ENCODE results near the gene PPIL6. TPM values are rescaled to one million over a fixed set of nuclear protein-coding genes. Genes with fewer than 3 reads are reported as not detected.

PPIL6 gene
- total and polyA plus RNA-seq, 5 donors, result 2.2 to 6.8 (median 3.7) TPM

DNA sequence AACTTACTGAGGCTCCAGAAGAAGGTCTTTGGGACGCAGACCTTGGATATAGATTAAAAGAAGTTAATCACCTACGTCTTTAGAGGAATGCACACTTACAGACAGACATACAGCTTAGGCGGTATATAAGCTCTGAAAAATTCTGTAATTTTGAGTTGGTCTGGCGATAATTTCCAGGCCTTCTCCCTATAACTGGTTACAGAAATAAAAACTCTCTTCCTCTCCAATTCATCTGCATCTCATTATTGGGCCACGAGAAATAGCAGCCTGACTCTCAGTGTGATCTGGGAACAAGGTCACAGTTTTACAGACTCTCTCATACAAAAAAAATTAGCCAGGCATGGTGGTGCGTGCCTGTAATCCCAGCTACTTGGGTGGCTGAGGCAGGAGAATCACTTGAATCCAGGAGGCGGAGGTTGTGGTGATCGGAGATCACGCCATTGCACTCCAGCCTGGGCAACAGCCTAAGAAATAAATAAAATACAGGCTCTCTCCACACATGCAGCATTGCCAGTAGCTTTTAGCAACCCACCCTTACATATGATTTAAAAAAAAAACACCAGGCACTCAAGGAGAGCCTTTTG, 37.9 kb upstream of the PPIL6 start:
- Histone ChIP-seq H3K4me3 (ENCODE audit: low read length) (no peak overlapping the region), H3K4me1 (ENCODE audit: control insufficient read depth, insufficient read depth, low read length) (peaks cover 11% of the 10 kb centered on the region), H3K27ac (ENCODE audit: low read length) (no peak overlapping the region), H3K27me3 (ENCODE audit: control insufficient read depth, insufficient read depth) (no peaks in the 10 kb centered on the region), H3K9me3 (ENCODE audit: control insufficient read depth, low read length) (no peaks in the 10 kb centered on the region)
- WGBS, result 93% methylated on average over 9 of the region's 9 CpGs
- intact Hi-C loops (cut with DNase I), result no loop called here
- ATAC-seq (no peak), DNase-seq (no peak)

DNA sequence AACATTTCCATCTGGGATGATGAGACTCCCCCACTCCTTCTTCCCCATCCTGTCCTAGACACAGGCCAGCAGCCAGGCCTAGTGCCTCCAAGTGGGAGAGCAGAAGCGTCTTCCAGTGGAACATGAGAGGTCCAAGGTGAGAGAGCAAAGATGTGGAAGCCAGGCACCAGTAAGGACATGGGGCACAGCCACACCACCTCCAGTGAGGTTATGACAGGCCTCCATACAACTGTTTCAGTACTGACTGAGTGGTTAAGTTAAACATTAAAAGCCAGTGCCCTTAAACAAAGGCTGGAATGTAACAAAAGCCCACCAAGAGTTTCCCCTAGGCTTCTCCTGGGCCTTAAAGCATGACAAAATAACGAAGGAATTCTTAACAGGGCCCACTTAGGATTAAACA, 37.3 kb upstream of the PPIL6 start:
- Histone ChIP-seq H3K27ac (ENCODE audit: low read length) (no peak overlapping the region), H3K4me3 (ENCODE audit: low read length) (no peak overlapping the region), H3K4me1 (ENCODE audit: control insufficient read depth, insufficient read depth, low read length) (peaks cover 11% of the 10 kb centered on the region), H3K9me3 (ENCODE audit: control insufficient read depth, low read length) (no peaks in the 10 kb centered on the region), H3K27me3 (ENCODE audit: control insufficient read depth, insufficient read depth) (no peaks in the 10 kb centered on the region)
- ATAC-seq, result no peak
- WGBS, result 70% methylated on average over 2 of the region's 2 CpGs
- no peak for DNase-seq
- intact Hi-C loops (cut with DNase I), result no loop called here

DNA sequence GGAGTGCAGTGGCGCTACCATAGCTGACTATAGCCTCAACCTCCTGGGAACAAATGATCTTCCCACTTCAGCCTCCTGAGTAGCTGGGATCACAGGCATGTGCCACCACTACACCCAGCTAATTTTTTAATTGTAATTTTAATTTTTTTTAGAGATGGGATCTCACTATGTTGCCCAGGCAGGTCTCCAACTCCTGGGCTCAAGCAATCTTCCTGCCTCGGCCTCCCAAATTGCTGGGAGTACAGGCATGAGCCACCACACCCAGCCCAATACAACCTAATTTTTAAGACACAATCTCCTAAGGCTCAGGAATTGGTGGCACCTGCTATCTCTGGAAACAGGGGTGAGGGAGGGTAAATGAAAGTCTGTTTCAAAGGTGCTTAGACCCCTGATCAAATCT, 36.8 kb upstream of the PPIL6 start:
- H3K27ac ChIP-seq (ENCODE audit: low read length), result no peak overlapping the region
- DNase-seq, result no peak
- WGBS, result 96% methylated on average over 2 of the region's 2 CpGs
- H3K9me3 ChIP-seq (ENCODE audit: control insufficient read depth, low read length), result no peaks in the 10 kb centered on the region
- no peak for ATAC-seq
- no peaks in the 10 kb centered on the region for H3K27me3 ChIP-seq (ENCODE audit: control insufficient read depth, insufficient read depth)
- H3K4me3 ChIP-seq (ENCODE audit: low read length), result no peak overlapping the region
- H3K4me1 ChIP-seq (ENCODE audit: control insufficient read depth, insufficient read depth, low read length), result peaks cover 10% of the 10 kb centered on the region
- intact Hi-C loops (cut with DNase I), result no loop called here

DNA sequence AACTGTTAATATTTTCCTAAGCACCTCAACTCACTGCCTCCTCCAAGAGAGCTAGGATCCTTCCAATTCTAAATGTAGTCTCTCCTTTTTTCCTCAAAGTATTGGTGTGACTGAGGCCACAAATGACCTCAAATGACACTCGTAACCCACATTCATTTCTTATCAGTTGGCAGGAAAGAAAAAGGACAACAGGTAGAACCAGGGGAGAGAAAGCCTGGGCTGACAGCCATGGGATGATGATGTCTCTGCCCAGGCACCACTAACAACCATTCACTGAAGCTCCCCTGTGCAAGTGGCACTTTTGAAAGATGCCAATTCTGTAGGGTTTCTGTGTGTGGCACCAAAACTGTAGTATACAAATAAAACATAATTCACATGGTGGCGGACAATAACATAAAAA, 35.2 kb upstream of the PPIL6 start:
- Histone ChIP-seq H3K9me3 (ENCODE audit: control insufficient read depth, low read length) (no peaks in the 10 kb centered on the region), H3K27ac (ENCODE audit: low read length) (no peak overlapping the region), H3K4me1 (ENCODE audit: control insufficient read depth, insufficient read depth, low read length) (peaks cover 4% of the 10 kb centered on the region), H3K27me3 (ENCODE audit: control insufficient read depth, insufficient read depth) (no peaks in the 10 kb centered on the region), H3K4me3 (ENCODE audit: low read length) (no peak overlapping the region)
- WGBS, result 78% methylated on average over 2 of the region's 2 CpGs
- intact Hi-C loops (cut with DNase I), result no loop called here
- ATAC-seq (no peak), DNase-seq (no peak)

DNA sequence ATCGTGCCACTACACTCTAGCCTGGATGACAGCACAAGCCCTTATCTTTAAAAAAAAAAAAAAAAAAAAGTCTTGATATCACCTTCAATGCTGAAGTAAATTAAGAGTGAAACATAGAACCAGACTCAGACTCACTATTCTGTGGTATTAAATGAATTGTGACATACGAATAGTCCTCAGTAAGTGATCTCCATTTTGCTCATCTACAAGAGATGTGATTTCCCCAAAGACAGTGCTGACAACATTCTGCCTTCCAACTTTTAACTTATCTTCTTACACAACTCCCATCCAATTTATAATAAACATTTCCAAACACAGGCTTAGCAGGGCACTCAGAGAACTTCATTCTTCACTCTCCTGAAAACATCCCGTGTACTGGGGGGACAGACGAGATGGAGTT, 34.6 kb upstream of the PPIL6 start:
- H3K27me3 ChIP-seq (ENCODE audit: control insufficient read depth, insufficient read depth), result no peaks in the 10 kb centered on the region
- no peaks in the 10 kb centered on the region for H3K9me3 ChIP-seq (ENCODE audit: control insufficient read depth, low read length)
- no peak overlapping the region for H3K4me3 ChIP-seq (ENCODE audit: low read length)
- DNase-seq, result no peak
- H3K4me1 ChIP-seq (ENCODE audit: control insufficient read depth, insufficient read depth, low read length), result peaks cover 4% of the 10 kb centered on the region
- no peak overlapping the region for H3K27ac ChIP-seq (ENCODE audit: low read length)
- 89% methylated on average over 4 of the region's 4 CpGs for WGBS
- no peak for ATAC-seq
- intact Hi-C loops (cut with DNase I), result no loop called here

DNA sequence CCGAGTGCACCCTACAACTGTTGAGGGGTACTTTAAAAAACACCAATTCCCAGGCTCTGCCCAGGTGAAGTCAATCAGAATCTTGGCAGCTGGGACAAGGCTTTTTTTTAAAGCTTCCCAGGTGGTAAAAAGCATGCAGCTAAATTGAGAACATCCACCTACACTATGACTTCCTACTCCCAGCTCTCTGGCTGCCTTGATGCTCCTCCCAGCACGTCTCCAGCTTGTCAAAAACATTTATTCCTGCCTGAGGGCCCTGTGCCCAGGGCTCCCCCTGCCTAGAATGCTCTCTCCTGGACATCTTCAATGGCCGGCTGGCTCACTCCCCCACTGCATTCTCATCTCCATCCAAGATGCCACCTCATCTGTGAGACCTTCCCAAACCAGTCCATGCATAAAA, 32.7 kb upstream of the PPIL6 start:
- intact Hi-C loops (cut with DNase I), result no loop called here

DNA sequence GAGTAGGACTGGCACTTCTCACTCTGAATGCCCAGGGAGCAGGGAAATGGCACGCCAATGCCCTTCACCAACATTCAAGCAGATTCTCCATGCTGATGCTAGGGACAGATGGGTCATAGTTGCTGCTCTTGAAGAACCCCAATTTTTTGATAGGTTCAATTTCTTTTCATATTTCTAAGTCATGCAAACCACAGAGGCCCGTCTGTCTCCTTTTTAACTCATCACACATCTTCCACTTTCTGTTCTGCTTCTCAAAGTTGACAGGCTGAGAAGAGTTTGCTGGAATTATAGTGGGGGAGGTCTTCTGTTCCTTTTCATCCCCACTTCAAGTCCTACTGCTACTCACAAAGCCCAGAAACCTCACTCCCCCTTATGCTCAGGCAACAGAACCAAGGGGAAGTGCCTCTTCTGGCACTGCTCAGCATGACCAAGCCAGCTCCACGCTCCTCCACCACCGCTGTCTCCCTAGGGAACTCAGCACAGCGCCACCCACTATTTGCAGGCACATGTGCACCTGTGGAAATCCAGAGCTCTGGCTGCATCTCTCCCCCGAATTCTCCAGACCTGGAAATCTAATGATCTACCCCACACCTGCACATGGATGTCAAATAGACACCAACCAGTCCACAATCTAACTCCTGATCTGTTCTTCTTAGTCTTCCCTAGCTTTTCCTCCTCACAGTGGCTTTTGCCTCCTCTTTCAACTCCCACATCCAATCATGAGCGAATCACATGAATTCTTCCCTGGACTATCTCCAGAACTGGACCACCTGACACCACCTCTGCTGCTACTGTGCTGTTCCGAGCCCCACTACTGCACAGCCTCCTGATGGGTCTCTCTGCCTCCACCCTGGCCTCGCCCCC, 31.9 kb upstream of the PPIL6 start:
- H3K27ac ChIP-seq (ENCODE audit: low read length), result no peak overlapping the region
- H3K4me3 ChIP-seq (ENCODE audit: low read length), result no peak overlapping the region
- 96% methylated on average over 9 of the region's 9 CpGs for WGBS
- no peaks in the 10 kb centered on the region for H3K4me1 ChIP-seq (ENCODE audit: control insufficient read depth, insufficient read depth, low read length)
- intact Hi-C loops (cut with DNase I), result no loop called here
- DNase-seq, result no peak
- H3K9me3 ChIP-seq (ENCODE audit: control insufficient read depth, low read length), result no peaks in the 10 kb centered on the region
- no peak for ATAC-seq
- H3K27me3 ChIP-seq (ENCODE audit: control insufficient read depth, insufficient read depth), result no peaks in the 10 kb centered on the region

More for the DNA sequence above, 32.7 kb upstream of the PPIL6 start:
- no peaks in the 10 kb centered on the region for H3K27me3 ChIP-seq (ENCODE audit: control insufficient read depth, insufficient read depth)
- no peaks in the 10 kb centered on the region for H3K4me1 ChIP-seq (ENCODE audit: control insufficient read depth, insufficient read depth, low read length)
- DNase-seq, result no peak
- H3K9me3 ChIP-seq (ENCODE audit: control insufficient read depth, low read length), result no peaks in the 10 kb centered on the region
- H3K27ac ChIP-seq (ENCODE audit: low read length), result no peak overlapping the region
- no peak for ATAC-seq
- H3K4me3 ChIP-seq (ENCODE audit: low read length), result no peak overlapping the region
- WGBS, result 93% methylated on average over 3 of the region's 3 CpGs

DNA sequence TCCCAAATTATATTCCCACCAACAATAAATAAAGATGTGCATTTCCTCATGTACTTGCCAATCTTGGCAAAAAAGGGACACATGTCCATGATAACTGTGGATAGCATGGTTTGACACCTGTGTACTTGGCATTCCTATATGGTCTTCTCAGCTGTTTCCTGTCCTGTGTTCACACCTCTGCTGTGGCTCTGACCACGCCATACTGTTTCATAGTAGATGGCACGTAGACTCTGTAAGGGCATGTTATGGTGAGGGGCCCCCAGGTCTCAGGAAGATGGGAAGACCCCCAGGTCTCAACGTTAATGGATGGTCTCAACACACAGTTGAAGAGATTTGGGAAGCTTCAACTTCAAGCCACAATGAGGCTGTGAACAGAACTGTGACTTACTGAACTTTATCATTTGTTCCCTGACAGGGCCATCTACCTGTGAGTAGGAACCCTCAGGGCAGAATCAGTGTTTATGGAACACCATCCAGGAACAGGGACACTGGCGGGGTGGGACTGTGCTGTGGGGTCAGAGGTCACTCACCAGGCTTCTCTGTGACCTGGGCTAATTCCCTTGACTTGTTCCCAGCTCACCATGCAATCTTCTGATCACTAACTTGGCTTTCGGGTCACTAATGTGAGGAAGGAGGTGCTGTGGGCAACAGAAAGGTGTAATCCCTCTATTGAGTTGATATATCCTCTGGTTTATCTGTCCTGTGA, 30.8 kb upstream of the PPIL6 start:
- no peak overlapping the region for H3K4me3 ChIP-seq (ENCODE audit: low read length)
- H3K4me1 ChIP-seq (ENCODE audit: control insufficient read depth, insufficient read depth, low read length), result no peaks in the 10 kb centered on the region
- WGBS, result 92% methylated on average over 5 of the region's 5 CpGs
- intact Hi-C loops (cut with DNase I), result no loop called here
- no peaks in the 10 kb centered on the region for H3K27me3 ChIP-seq (ENCODE audit: control insufficient read depth, insufficient read depth)
- ATAC-seq (no peak), DNase-seq (no peak)
- no peak overlapping the region for H3K27ac ChIP-seq (ENCODE audit: low read length)
- H3K9me3 ChIP-seq (ENCODE audit: control insufficient read depth, low read length), result no peaks in the 10 kb centered on the region

DNA sequence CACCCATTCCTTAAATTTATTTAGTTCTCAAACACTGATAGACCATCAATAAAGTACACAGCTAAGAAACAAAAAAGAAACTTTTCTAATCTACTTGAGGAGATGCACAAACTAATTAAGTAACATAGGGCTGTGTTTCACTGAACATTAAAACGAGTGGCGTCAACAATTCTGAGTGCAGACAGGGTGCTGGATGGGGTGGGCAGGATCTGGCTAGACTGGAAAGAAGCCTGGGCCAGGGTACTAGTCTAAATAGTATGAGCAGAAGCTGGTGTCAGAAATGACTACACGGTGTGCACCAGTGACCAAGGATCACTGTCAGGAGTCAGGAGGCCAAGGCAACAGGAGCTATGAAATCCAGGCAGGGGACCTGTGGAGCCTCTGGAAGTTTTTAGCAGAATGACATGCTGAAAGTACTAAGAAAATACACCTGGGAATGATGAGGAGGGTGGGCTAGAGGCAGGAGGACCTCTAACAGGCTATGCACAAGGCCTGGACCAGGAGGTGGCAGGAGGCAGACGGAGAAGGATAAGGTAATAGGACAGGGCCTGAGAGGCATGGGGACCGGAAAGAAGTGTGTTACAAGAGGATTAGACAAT, 29.3 kb upstream of the PPIL6 start:
- Histone ChIP-seq H3K27ac (ENCODE audit: low read length) (no peak overlapping the region), H3K27me3 (ENCODE audit: control insufficient read depth, insufficient read depth) (no peaks in the 10 kb centered on the region), H3K4me1 (ENCODE audit: control insufficient read depth, insufficient read depth, low read length) (no peaks in the 10 kb centered on the region), H3K9me3 (ENCODE audit: control insufficient read depth, low read length) (no peaks in the 10 kb centered on the region), H3K4me3 (ENCODE audit: low read length) (no peak overlapping the region)
- 90% methylated on average over 5 of the region's 5 CpGs for WGBS
- no peak for ATAC-seq
- intact Hi-C loops (cut with DNase I), result no loop called here
- DNase-seq, result no peak

DNA sequence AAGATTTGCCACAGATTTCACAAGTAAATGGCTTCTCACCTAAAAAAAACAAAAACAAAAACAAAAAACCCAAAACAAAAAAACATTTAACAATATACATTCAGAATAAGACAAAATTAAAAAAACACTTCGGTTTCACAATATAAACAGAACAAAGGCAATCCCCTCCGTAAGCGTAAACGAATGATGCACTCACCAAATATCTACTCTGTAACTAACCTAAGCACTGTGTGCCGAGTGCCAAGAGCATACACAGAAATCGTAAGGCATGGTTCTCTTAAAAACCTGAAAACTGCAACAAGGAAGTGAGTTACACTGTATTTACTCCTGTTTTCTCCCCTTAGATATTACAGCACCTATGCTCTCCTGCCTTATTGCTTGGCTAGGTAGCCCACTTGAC, 27.3 kb upstream of the PPIL6 start:
- Histone ChIP-seq H3K27me3 (ENCODE audit: control insufficient read depth, insufficient read depth) (no peaks in the 10 kb centered on the region), H3K9me3 (ENCODE audit: control insufficient read depth, low read length) (no peaks in the 10 kb centered on the region), H3K4me3 (ENCODE audit: low read length) (no peak overlapping the region), H3K27ac (ENCODE audit: low read length) (no peak overlapping the region), H3K4me1 (ENCODE audit: control insufficient read depth, insufficient read depth, low read length) (peaks cover 1% of the 10 kb centered on the region)
- 94% methylated on average over 6 of the region's 6 CpGs for WGBS
- ATAC-seq (no peak), DNase-seq (no peak)
- intact Hi-C loops (cut with DNase I), result no loop called here
